RWPE1 (cell line): ENCODE measurements around the gene RAB37.

Experiments used
- CTCF ChIA-PET: fragments of 350-600 bp; sonication (Branson Sonifier 250); formaldehyde crosslinking; extraction: SDS; loops from one replicate; lab custom pipeline; 2021; lab: Yijun Ruan, JAX
- POLR2A ChIA-PET: fragments of 400-600 bp; formaldehyde crosslinking; extraction: SDS; loops from one replicate; lab custom pipeline; 2020; ENCODE audit warnings: antibody characterized with exemption; ENCODE audit not compliant: low non-redundant PET; lab: Yijun Ruan, JAX
- DNase-seq: peaks from one replicate; pipeline ENCODE4 v3.0.0; 2012; ENCODE audit warnings: low spot score
- H3K27ac ChIP-seq: fragments of 450-650 bp; 2 replicates; pipeline ENCODE4 v1.5.1; 2017
- TF ChIP-seq, protein P1 (sequence below): fragments of 450-650 bp; conservative IDR thresholded peaks from 2 replicates; pipeline ENCODE4 v1.5.1; 2017; ENCODE audit warnings: low read depth, mild to moderate bottlenecking

RAB37 gene

DNA sequence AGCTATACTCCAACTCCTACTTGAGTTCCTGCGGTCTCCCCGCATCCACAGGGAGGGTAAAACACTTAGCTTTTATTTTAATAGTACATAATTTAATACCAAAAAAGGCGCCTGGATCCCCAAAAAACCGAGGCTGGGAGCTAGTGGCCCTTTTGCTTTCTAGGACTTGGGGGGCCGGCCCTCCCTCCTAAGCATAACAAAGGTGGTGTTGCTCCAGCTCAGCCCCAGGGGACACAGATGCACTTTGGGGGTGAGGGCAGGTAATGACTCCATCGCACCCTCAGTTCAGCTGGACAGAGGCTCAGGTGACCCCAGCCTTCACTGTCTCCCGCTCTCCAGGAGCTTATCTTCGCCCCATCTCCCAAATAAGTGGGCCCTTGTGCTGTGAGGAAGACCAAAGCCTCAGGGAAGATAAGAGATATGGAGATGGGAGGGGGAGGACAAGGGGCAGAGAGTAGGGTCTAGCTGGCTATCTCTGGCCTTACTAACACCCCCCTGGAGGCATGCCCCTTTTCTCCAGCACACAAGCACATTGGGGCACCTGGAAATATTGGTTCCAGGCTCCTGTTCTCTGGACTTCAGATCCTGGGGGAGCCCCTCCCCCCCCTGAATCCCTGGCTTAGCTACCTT lies 8.6 kb downstream of the RAB37 start:
- H3K27ac ChIP-seq = peak overlapping the region; percentile 0
- TF ChIP-seq, protein P1, sequence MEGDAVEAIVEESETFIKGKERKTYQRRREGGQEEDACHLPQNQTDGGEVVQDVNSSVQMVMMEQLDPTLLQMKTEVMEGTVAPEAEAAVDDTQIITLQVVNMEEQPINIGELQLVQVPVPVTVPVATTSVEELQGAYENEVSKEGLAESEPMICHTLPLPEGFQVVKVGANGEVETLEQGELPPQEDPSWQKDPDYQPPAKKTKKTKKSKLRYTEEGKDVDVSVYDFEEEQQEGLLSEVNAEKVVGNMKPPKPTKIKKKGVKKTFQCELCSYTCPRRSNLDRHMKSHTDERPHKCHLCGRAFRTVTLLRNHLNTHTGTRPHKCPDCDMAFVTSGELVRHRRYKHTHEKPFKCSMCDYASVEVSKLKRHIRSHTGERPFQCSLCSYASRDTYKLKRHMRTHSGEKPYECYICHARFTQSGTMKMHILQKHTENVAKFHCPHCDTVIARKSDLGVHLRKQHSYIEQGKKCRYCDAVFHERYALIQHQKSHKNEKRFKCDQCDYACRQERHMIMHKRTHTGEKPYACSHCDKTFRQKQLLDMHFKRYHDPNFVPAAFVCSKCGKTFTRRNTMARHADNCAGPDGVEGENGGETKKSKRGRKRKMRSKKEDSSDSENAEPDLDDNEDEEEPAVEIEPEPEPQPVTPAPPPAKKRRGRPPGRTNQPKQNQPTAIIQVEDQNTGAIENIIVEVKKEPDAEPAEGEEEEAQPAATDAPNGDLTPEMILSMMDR = no peak
- ChIA-PET CTCF (interaction anchor here (0.6 to 4.0 kb wide), 13 partner anchors 14 to 180 kb away, joined by 3 to 42 read pairs (median 4); partner anchors contain the start of gene NAT9), POLR2A (interaction anchor here (1.0 to 1.4 kb wide), 2 partner anchors 24 to 30 kb away, joined by 3 to 6 read pairs; partner anchors contain the start of gene NAT9)
- no peak for DNase-seq

GRCh38 chr17:74746376-74746775 lies 9.3 kb downstream of the RAB37 start:
- ChIA-PET POLR2A (interaction anchor here (0.6 to 1.4 kb wide), 3 partner anchors 30 to 82 kb away, joined by 3 to 6 read pairs (median 3); partner anchors contain the start of gene NAT9), CTCF (interaction anchor here (0.6 to 4.0 kb wide), 6 partner anchors 9 to 45 kb away, joined by 3 to 42 read pairs (median 6); no protein-coding TSS in a partner anchor)
- peak overlapping the region; percentile 10; the same call in 1 of the 2 replicates for H3K27ac ChIP-seq

GRCh38 chr17:74746922-74747321 lies 9.9 kb downstream of the RAB37 start:
- POLR2A ChIA-PET = interaction anchor here (0.6 kb wide), 3 partner anchors 26 to 349 kb away, joined by 3 to 7 read pairs (median 5); a partner anchor contains a TSS
- H3K27ac ChIP-seq = peak overlapping the region; percentile 81
- DNase-seq = no peak
- TF ChIP-seq, protein P1 = no peak
- CTCF ChIA-PET = interaction anchor here (0.6 to 4.0 kb wide), 5 partner anchors 9 to 44 kb away, joined by 3 to 42 read pairs (median 10); no protein-coding TSS in a partner anchor

More at GRCh38 chr17:74746376-74746775, 9.3 kb downstream of the RAB37 start:
- TF ChIP-seq, protein P1 = no peak
- no peak for DNase-seq

DNA sequence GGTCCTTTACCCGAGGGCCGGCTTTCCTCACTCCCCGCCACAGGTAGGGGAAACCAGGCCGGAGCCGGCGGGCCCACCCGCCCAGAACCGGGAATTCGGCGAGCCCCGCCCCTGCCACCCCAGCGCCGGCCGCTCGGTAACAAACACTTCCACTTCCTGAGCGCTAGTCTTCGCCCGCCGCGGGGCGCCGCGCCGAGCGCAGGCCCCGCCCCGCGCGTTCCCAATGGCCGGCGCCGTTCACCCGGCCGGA lies 11.1 kb downstream of the RAB37 start:
- ChIA-PET POLR2A (interaction anchor here (1.3 to 1.4 kb wide), 2 partner anchors 11 to 28 kb away, joined by 3 to 6 read pairs; partner anchors contain the start of gene NAT9), CTCF (no interaction called here)
- H3K27ac ChIP-seq = peak overlapping the region; percentile 81
- DNase-seq = no peak
- TF ChIP-seq, protein P1 = 0 out of 2 replicates have a peak, but pooled peaks have one; percentile 13

DNA sequence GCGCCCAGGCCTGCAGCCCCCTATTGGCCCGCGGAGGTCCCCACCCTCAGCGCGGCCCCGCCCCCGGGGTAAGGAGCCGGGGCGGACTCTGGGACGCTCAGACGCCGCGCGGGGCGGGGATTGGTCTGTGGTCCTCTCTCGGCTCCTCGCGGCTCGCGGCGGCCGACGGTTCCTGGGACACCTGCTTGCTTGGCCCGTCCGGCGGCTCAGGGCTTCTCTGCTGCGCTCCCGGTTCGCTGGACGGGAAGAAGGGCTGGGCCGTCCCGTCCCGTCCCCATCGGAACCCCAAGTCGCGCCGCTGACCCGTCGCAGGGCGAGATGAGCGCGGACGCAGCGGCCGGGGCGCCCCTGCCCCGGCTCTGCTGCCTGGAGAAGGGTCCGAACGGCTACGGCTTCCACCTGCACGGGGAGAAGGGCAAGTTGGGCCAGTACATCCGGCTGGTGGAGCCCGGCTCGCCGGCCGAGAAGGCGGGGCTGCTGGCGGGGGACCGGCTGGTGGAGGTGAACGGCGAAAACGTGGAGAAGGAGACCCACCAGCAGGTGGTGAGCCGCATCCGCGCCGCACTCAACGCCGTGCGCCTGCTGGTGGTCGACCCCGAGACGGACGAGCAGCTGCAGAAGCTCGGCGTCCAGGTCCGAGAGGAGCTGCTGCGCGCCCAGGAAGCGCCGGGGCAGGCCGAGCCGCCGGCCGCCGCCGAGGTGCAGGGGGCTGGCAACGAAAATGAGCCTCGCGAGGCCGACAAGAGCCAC lies 11.6 kb downstream of the RAB37 start, which contains the start of gene NHERF1:
Gene NHERF1 (plus strand): TSS at position 100 of the 750 bp plus-strand sequence. CDS start 219 bp downstream, at position 319.
- TF ChIP-seq, protein P1 = 0 out of 2 replicates have a peak, but pooled peaks have one; percentile 0
- DNase-seq = peak; percentile 96
- H3K27ac ChIP-seq = peak within 1 kb of the TSS; percentile 81
- CTCF ChIA-PET = interaction anchor here (0.7 to 2.2 kb wide), 4 partner anchors 11 to 43 kb away, joined by 4 to 23 read pairs (median 12); partner anchors contain the start of gene NAT9
- POLR2A ChIA-PET = interaction anchor here (1.2 to 2.1 kb wide), 5 partner anchors 9 to 28 kb away, joined by 3 to 8 read pairs (median 6); partner anchors contain the start of gene NAT9
